HEK293T (cell line): ENCODE measurements around the gene ATP4A.

Source experiments
- CTCF ChIA-PET: fragments of 350-600 bp; formaldehyde crosslinking; extraction: SDS; loops from one replicate; lab custom pipeline; 2021; ENCODE audit warnings: antibody characterized with exemption, inconsistent platforms; lab: Yijun Ruan, JAX
- POLR2A ChIA-PET: fragments of 350-600 bp; formaldehyde crosslinking; extraction: SDS; loops from one replicate; lab custom pipeline; 2020; ENCODE audit warnings: antibody characterized with exemption, inconsistent platforms; lab: Yijun Ruan, JAX
- DNase-seq: peaks from one replicate; pipeline ENCODE4 v3.0.0; 2012; ENCODE audit warnings: mixed read lengths; ENCODE audit errors: extremely low spot score
- ARNT ChIP-seq: fragments of 450-650 bp; IDR thresholded peaks from 2 replicates; pipeline ENCODE4 v1.6.1; 2017; ENCODE audit warnings: mild to moderate bottlenecking
- BHLHE40 ChIP-seq: fragments of 450-650 bp; IDR thresholded peaks from 2 replicates; pipeline ENCODE4 v1.6.1; 2016; ENCODE audit warnings: mild to moderate bottlenecking, moderate library complexity, borderline replicate concordance
- CTBP1 ChIP-seq: fragments of 450-650 bp; IDR thresholded peaks from 2 replicates; pipeline ENCODE4 v1.6.1; 2016; ENCODE audit warnings: borderline replicate concordance
- ELF4 ChIP-seq: fragments of 450-650 bp; IDR thresholded peaks from 2 replicates; pipeline ENCODE4 v1.6.1; 2017; ENCODE audit warnings: antibody characterized with exemption
- FOXA1 ChIP-seq: fragments of 450-650 bp; IDR thresholded peaks from 2 replicates; pipeline ENCODE4 v1.6.1; 2016; ENCODE audit warnings: mild to moderate bottlenecking
- FOXK2 ChIP-seq: fragments of 450-650 bp; IDR thresholded peaks from 2 replicates; pipeline ENCODE4 v1.6.1; 2016; ENCODE audit warnings: mild to moderate bottlenecking
- FOXM1 ChIP-seq: fragments of 450-650 bp; IDR thresholded peaks from 2 replicates; pipeline ENCODE4 v1.6.1; 2017; ENCODE audit warnings: mild to moderate bottlenecking, borderline replicate concordance
- HDGF ChIP-seq: fragments of 450-650 bp; IDR thresholded peaks from 2 replicates; pipeline ENCODE4 v1.6.1; 2017; ENCODE audit warnings: antibody characterized with exemption, borderline replicate concordance
- L3MBTL2 ChIP-seq: fragments of 450-650 bp; conservative IDR thresholded peaks from 2 replicates; pipeline ENCODE4 v1.6.1; 2016; ENCODE audit warnings: mild to moderate bottlenecking
- LEF1 ChIP-seq: fragments of 450-650 bp; IDR thresholded peaks from 2 replicates; pipeline ENCODE4 v1.6.1; 2017; ENCODE audit warnings: mild to moderate bottlenecking, borderline replicate concordance
- NFRKB ChIP-seq: fragments of 450-650 bp; IDR thresholded peaks from 2 replicates; pipeline ENCODE4 v1.6.1; 2016; ENCODE audit warnings: mild to moderate bottlenecking, moderate library complexity
- SP1 ChIP-seq: fragments of 450-650 bp; IDR thresholded peaks from 2 replicates; pipeline ENCODE4 v1.6.1; 2017
- SUZ12 ChIP-seq: fragments of 450-650 bp; IDR thresholded peaks from 2 replicates; pipeline ENCODE4 v1.6.1; 2016; ENCODE audit warnings: mild to moderate bottlenecking
- TARDBP ChIP-seq: fragments of 450-650 bp; IDR thresholded peaks from 2 replicates; pipeline ENCODE4 v1.6.1; 2016
- ZNF384 ChIP-seq: fragments of 450-650 bp; IDR thresholded peaks from 2 replicates; pipeline ENCODE4 v1.6.1; 2016
- TF ChIP-seq, protein P1 (sequence below): fragments of 450-650 bp; IDR thresholded peaks from 2 replicates; pipeline ENCODE4 v1.6.1; 2016

Gene ATP4A

DNA sequence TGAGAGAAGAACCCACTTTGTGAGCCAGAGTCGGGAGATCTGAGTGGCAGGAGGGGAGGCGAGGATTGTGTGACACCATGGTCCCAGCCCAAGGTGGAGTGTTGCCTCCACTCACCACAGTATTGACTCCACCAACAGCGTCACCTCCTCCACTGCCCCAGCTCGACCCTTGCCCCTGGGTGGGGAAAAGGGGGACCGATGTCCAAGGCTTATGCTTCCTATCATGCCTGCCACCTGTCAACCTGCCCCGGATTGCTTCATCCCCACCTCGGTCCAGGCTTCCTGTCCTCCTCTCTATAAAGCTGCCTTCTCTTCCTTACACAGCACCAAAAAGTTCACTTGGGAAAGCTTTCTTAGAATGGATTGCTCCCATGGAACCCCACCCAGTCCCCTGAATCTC is 57.4 kb downstream of the ATP4A start:
- DNase-seq = no peak
- ChIA-PET POLR2A (interaction anchor here (2.0 kb wide), 1 partner anchor 9 kb away, joined by 14 read pairs; no protein-coding TSS in a partner anchor), CTCF (interaction anchor here (1.3 kb wide), 1 partner anchor 11 kb away, joined by 6 read pairs; no protein-coding TSS in a partner anchor)
- TF ChIP-seq BHLHE40 (no peak), L3MBTL2 (no peak), CTBP1 (no peak), ZNF384 (no peak), TARDBP (no peak), NFRKB (no peak), FOXA1 (no peak)
- TF ChIP-seq, protein P1, sequence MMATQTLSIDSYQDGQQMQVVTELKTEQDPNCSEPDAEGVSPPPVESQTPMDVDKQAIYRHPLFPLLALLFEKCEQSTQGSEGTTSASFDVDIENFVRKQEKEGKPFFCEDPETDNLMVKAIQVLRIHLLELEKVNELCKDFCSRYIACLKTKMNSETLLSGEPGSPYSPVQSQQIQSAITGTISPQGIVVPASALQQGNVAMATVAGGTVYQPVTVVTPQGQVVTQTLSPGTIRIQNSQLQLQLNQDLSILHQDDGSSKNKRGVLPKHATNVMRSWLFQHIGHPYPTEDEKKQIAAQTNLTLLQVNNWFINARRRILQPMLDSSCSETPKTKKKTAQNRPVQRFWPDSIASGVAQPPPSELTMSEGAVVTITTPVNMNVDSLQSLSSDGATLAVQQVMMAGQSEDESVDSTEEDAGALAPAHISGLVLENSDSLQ = no peak

DNA sequence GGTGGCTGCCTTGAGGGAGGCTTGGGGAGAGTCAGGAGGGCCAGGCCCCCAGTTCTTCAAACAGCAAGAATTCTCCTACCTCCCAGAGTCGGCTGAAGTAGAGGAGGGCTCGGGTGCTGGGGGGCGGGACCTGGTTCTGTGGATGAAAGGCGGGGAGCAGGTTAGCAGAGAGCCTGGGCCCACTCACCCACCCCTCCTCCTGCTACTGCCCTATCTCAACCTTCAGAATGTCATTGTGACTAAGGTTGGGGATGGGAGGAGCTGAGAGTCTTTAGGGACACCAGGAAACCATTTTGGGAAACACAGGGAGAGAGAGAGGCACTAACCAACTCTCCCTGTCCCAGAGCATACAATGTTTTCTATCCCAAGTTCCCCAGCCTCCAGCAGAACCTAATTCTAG is 60.7 kb downstream of the ATP4A start:
- POLR2A ChIA-PET = interaction anchor here (1.1 kb wide), 1 partner anchor 8 kb away, joined by 8 read pairs; no protein-coding TSS in a partner anchor
- CTCF ChIA-PET = interaction anchor here (0.9 kb wide), 1 partner anchor 8 kb away, joined by 4 read pairs; no protein-coding TSS in a partner anchor

DNA sequence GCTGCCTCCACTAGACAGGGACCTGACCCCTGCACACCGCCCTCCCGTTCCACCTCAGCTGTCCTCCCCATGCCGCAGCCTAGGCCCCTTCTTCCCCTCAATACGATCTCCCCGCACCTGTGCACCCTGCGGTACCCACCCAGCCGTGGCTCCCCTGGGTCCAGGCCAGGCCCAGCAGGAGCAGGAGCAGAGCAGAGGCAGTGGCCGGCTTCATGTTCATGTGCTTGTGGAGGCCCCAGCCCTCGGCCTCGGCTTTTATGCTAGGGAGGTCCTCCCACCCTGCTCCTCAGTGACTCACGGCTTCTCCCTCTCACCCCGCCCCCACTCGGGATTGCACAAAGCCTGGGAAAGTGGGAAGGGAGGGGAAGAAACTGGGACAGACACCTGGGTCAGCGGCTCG is 61.8 kb downstream of the ATP4A start:
- ChIA-PET CTCF (interaction anchor here (0.9 kb wide), 1 partner anchor 9 kb away, joined by 4 read pairs; no protein-coding TSS in a partner anchor), POLR2A (interaction anchor here (1.1 kb wide), 1 partner anchor 9 kb away, joined by 8 read pairs; no protein-coding TSS in a partner anchor)
- DNase-seq = no peak
- TF ChIP-seq BHLHE40 (no peak), LEF1 (no peak), L3MBTL2 (no peak), FOXA1 (no peak), FOXK2 (no peak), FOXM1 (no peak), ELF4 (no peak)

More for the DNA sequence above, 60.7 kb downstream of the ATP4A start:
- no peak for TF ChIP-seq FOXA1
- no peak for TF ChIP-seq BHLHE40
- TF ChIP-seq ZNF384 = no peak
- no peak for TF ChIP-seq CTBP1
- TF ChIP-seq SUZ12 = no peak
- no peak for TF ChIP-seq ARNT
- DNase-seq = no peak

DNA sequence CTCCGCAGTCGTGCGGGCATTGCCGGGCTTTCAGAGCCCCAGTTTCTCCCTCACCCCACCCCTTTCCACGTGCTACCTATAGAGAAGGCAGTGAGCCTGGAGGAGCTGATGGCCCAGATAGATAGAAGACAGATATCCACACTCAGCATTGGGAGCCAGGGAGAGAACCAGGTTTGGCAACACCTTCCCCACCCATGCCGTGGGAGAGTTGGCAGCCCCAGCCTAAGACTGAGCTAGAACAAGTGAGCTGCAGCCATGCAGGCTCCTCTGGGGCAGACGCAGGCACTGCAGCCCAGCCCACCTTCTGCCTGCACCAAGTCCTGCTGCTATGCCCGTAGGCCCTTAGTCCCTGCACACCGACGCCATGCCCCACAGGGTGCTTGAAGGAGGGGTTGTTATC is 62.8 kb downstream of the ATP4A start:
- POLR2A ChIA-PET = interaction anchor here (1.8 kb wide), 1 partner anchor 10 kb away, joined by 8 read pairs; no protein-coding TSS in a partner anchor
- TF ChIP-seq SP1 = no peak
- no peak for TF ChIP-seq FOXM1
- no peak for TF ChIP-seq LEF1
- no peak for TF ChIP-seq NFRKB
- TF ChIP-seq HDGF = no peak
- no peak for TF ChIP-seq CTBP1
- TF ChIP-seq L3MBTL2 = no peak
- TF ChIP-seq BHLHE40 = no peak
- TF ChIP-seq FOXK2 = no peak
- TF ChIP-seq SUZ12 = no peak
- TF ChIP-seq FOXA1 = no peak
- TF ChIP-seq ARNT = no peak
- no peak for TF ChIP-seq ZNF384
- TF ChIP-seq, protein P1 = no peak
- CTCF ChIA-PET = no interaction called here
- no peak for DNase-seq
